Measurements from ENCODE around the gene SLC38A9.
A peak's percentile ranks its signal among the peaks of the same experiment; 100 is the strongest.

DNA sequence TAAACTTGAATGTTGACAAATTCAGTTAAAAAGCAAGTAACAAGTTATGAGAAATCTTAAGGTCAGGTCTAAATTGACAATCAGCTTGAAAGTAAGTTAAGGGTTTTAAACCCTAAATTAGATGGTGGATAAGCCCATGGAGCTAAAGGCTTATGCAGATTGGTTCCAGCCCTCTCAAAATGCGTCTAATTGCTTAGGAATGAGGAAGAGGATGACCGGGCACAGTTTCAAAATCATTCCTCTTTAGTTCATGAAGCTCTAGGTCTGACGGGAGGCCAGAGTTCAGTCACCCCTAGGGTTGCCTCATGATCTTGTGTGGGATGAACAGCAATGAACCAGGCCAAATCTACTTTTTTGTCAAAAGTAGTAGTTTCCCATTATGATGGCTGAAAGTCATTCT is 75.4 kb downstream of the SLC38A9 start:
- TF ChIP-seq, protein P1, sequence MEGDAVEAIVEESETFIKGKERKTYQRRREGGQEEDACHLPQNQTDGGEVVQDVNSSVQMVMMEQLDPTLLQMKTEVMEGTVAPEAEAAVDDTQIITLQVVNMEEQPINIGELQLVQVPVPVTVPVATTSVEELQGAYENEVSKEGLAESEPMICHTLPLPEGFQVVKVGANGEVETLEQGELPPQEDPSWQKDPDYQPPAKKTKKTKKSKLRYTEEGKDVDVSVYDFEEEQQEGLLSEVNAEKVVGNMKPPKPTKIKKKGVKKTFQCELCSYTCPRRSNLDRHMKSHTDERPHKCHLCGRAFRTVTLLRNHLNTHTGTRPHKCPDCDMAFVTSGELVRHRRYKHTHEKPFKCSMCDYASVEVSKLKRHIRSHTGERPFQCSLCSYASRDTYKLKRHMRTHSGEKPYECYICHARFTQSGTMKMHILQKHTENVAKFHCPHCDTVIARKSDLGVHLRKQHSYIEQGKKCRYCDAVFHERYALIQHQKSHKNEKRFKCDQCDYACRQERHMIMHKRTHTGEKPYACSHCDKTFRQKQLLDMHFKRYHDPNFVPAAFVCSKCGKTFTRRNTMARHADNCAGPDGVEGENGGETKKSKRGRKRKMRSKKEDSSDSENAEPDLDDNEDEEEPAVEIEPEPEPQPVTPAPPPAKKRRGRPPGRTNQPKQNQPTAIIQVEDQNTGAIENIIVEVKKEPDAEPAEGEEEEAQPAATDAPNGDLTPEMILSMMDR (IDR thresholded peaks at IDR 0.05 in 8 of 11, conservative IDR thresholded peaks at IDR 0.05 in 3 of 11), result no peak
- peak in 1 of 3 donors; percentile 65 for TF ChIP-seq POLR2AphosphoS5 (IDR thresholded peaks at IDR 0.05)
- TF ChIP-seq POLR2A (IDR thresholded peaks at IDR 0.05), result no peak

All from spleen (tissue), 7 donors.